Neural progenitor cell (in vitro differentiated cells): ENCODE data around the gene TNP1.

ENCODE experiments used
- EZH2 ChIP-seq: fragments of 200-600 bp; sonication (generic); IDR thresholded peaks from 2 replicates; pipeline ENCODE4 v1.6.1; 2017; ENCODE audit warnings: antibody characterized with exemption, mild to moderate bottlenecking, moderate library complexity
- EZH2phosphoT487 ChIP-seq: fragments of 200-600 bp; sonication (generic); IDR thresholded peaks from 2 replicates; pipeline ENCODE4 v1.6.1; 2017; ENCODE audit warnings: antibody characterized with exemption
- TF ChIP-seq, protein P1 (sequence below): fragments of 200-600 bp; sonication (generic); IDR thresholded peaks from 2 replicates; pipeline ENCODE4 v1.5.1; 2017; ENCODE audit warnings: antibody characterized with exemption, mild to moderate bottlenecking

DNA sequence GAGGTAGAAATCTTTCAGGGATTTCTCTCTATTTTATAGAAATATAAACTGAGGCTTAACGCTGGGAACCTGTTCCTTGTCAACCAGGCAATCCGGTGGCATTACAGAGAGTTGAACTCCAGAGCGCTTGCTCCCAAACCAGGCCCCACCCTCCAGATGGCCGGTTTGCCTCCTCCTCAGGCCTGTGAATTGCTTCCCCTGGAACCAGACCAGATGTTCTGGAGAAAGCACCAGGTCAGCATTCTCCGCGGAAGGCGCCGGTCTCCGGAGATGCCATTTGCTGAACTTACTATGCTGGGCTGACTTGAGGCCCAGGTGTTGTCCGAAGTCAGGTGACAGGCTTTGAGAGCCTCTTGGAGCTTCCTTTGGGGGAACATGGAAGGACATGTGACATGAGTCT lies 17.2 kb downstream of the TNP1 start:
- TF ChIP-seq, protein P1, sequence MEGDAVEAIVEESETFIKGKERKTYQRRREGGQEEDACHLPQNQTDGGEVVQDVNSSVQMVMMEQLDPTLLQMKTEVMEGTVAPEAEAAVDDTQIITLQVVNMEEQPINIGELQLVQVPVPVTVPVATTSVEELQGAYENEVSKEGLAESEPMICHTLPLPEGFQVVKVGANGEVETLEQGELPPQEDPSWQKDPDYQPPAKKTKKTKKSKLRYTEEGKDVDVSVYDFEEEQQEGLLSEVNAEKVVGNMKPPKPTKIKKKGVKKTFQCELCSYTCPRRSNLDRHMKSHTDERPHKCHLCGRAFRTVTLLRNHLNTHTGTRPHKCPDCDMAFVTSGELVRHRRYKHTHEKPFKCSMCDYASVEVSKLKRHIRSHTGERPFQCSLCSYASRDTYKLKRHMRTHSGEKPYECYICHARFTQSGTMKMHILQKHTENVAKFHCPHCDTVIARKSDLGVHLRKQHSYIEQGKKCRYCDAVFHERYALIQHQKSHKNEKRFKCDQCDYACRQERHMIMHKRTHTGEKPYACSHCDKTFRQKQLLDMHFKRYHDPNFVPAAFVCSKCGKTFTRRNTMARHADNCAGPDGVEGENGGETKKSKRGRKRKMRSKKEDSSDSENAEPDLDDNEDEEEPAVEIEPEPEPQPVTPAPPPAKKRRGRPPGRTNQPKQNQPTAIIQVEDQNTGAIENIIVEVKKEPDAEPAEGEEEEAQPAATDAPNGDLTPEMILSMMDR: no peak
- TF ChIP-seq EZH2phosphoT487 (no peak), EZH2 (no peak)
